GM12873 (cell line): ENCODE results near the gene EVA1A.

Experiments
- CTCF ChIP-seq: IDR thresholded peaks from 2 replicates; pipeline ENCODE4 v1.5.1; 2012; ENCODE audit warnings: low read depth, mild to moderate bottlenecking, moderate library complexity, low read length, control low read depth; ENCODE audit not compliant: insufficient read depth; ENCODE audit errors: missing control alignments

Gene EVA1A

GRCh38 chr2:75568174-75568573 lies 7.4 kb upstream of the EVA1A start:
- TF ChIP-seq CTCF, result no peak

GRCh38 chr2:75565472-75566462 lies 5.0 kb upstream of the EVA1A start:
- TF ChIP-seq CTCF, result no peak

- TF ChIP-seq CTCF, result no peak
Measured at GRCh38 chr2:75564713-75565359, 4.1 kb upstream of the EVA1A start.

GRCh38 chr2:75564026-75564688 lies 3.4 kb upstream of the EVA1A start:
- TF ChIP-seq CTCF, result no peak

- no peak for TF ChIP-seq CTCF
Measured at GRCh38 chr2:75563591-75563990, 2.9 kb upstream of the EVA1A start.

GRCh38 chr2:75562513-75562864 lies 1.8 kb upstream of the EVA1A start:
- no peak for TF ChIP-seq CTCF
